ENCODE measurements around the gene ECSIT.
"Not testable (repeated sequence)": the region's sequence is repeated elsewhere in the genome, so short reads cannot be mapped to it uniquely, and the experiment has no call there.

ECSIT gene

GRCh38 chr19:11478167-11479089 is 50.5 kb downstream of the ECSIT start:
- DNase-seq (ENCODE audit: low read depth in 2 of 2): no peak

GRCh38 chr19:11475861-11476260 is 53.1 kb downstream of the ECSIT start:
- DNase-seq (ENCODE audit: low read depth in 2 of 2): no peak

- DNase-seq (ENCODE audit: low read depth in 2 of 2): not testable (repeated sequence)
These were observed 53.6 kb downstream of the ECSIT start for GRCh38 chr19:11475343-11475742.

- DNase-seq (ENCODE audit: low read depth in 2 of 2): no peak
These were observed 55.2 kb downstream of the ECSIT start for GRCh38 chr19:11473725-11474124.

GRCh38 chr19:11468266-11468845 is 60.6 kb downstream of the ECSIT start:
- DNase-seq (ENCODE audit: low read depth in 2 of 2): not testable (repeated sequence)

GRCh38 chr19:11465600-11465999 is 63.3 kb downstream of the ECSIT start:
- no peak for DNase-seq (ENCODE audit: low read depth in 2 of 2)

GRCh38 chr19:11464333-11465265 is 64.3 kb downstream of the ECSIT start:
- no peak for DNase-seq (ENCODE audit: low read depth in 2 of 2)

GRCh38 chr19:11463391-11463790 is 65.5 kb downstream of the ECSIT start:
- no peak for DNase-seq (ENCODE audit: low read depth in 2 of 2)

- no peak for DNase-seq (ENCODE audit: low read depth in 2 of 2)
These were observed 67.5 kb downstream of the ECSIT start for GRCh38 chr19:11461453-11461852.

- no peak for DNase-seq (ENCODE audit: low read depth in 2 of 2)
These were observed 68.7 kb downstream of the ECSIT start for GRCh38 chr19:11460207-11460606.

- not testable (repeated sequence) for DNase-seq (ENCODE audit: low read depth in 2 of 2)
These were observed 70.0 kb downstream of the ECSIT start for GRCh38 chr19:11458912-11459311.

GRCh38 chr19:11458236-11458900 is 70.6 kb downstream of the ECSIT start:
- no peak for DNase-seq (ENCODE audit: low read depth in 2 of 2)

GRCh38 chr19:11457831-11458230 is 71.1 kb downstream of the ECSIT start:
- no peak for DNase-seq (ENCODE audit: low read depth in 2 of 2)

- no peak for DNase-seq (ENCODE audit: low read depth in 2 of 2)
These were observed 71.8 kb downstream of the ECSIT start for GRCh38 chr19:11457115-11457514.

- DNase-seq (ENCODE audit: low read depth in 2 of 2): no peak
These were observed 72.3 kb downstream of the ECSIT start for GRCh38 chr19:11456659-11457058.

All from stimulated activated CD8-positive, alpha-beta memory T cell treated with anti-CD3 and anti-CD28 coated beads, Interleukin-15, amount 100 ng/mL, for 48 hours (primary cell).